GM21515 (cell line): ENCODE data around the gene MAZ.

ENCODE experiments used
- ATAC-seq: cut with Tn5 transposase; IDR thresholded peaks from one replicate; pipeline ENCODE4 v1.9.1; 2021; ENCODE audit not compliant: unreplicated experiment

The MAZ gene

GRCh38 chr16:29850998-29851397 lies 44.7 kb downstream of the MAZ start:
- ATAC-seq, result no peak

- ATAC-seq, result no peak
These were observed 46.3 kb downstream of the MAZ start for GRCh38 chr16:29852654-29853053.

- ATAC-seq, result no peak
These were observed 48.3 kb downstream of the MAZ start for GRCh38 chr16:29854520-29855100.

- no peak for ATAC-seq
These were observed 50.9 kb downstream of the MAZ start for GRCh38 chr16:29857133-29857760.

- ATAC-seq, result no peak
These were observed 52.0 kb downstream of the MAZ start for GRCh38 chr16:29858149-29858849.

- no peak for ATAC-seq
These were observed 52.6 kb downstream of the MAZ start for GRCh38 chr16:29858974-29859373.

GRCh38 chr16:29860218-29860617 lies 53.9 kb downstream of the MAZ start:
- ATAC-seq, result no peak
